ENCODE data around the gene C1QC.
A peak's percentile ranks its signal among the peaks of the same experiment; 100 is the strongest.

C1QC gene

GRCh38 chr1:22643381-22643780 lies at the start of gene C1QC:
Gene C1QC, plus strand, starts transcription at chr1:22643633. Its CDS starts 391 bp downstream, at chr1:22644024.
- no peak for DNase-seq (ENCODE audit: low read depth)

- no peak for DNase-seq (ENCODE audit: low read depth)
Measured at GRCh38 chr1:22594396-22594795, 49.0 kb upstream of the C1QC start.

DNA sequence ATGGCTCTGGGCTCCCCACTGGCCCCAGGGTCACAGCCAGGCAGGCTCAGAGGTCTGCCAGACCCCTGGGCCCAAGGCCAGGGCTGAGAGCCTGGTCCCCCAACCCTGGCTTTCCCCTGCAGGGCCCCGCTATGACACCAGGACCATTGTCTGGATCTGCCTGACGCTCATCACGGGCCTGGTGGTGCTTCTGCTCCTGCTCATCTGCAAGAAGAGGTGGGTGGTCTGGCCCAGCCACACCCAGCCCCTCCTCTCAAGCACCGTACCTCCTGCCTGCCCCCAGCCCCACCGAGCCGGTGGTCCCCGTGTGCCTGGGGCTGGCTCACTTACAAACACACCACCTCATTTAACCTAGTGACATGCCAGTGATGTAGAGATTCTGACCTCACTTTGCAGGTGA lies 48.3 kb upstream of the C1QC start:
- no peak for DNase-seq (ENCODE audit: low read depth)

DNA sequence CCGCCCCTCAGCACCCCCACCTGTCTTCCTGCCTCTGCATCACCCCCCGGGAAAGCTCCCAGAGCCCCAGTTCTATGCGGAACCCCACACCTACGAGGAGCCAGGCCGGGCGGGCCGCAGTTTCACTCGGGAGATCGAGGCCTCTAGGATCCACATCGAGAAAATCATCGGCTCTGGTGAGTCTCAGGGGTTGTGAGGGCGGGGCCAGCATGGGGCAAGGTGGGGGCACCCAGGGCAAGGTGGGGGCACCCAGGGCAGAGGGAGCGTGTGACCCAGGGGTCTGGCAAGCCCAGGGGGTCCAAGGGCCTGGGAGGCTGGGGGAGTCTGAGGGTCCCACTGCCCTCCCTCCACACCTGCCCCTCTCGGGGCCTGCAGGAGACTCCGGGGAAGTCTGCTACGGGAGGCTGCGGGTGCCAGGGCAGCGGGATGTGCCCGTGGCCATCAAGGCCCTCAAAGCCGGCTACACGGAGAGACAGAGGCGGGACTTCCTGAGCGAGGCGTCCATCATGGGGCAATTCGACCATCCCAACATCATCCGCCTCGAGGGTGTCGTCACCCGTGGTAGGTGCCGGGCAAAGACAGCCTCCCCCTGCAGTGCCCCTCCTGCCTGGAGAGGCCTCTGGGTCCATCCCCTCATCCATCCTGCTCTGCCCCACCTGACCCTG lies 46.0 kb upstream of the C1QC start:
- no peak for DNase-seq (ENCODE audit: low read depth)

DNA sequence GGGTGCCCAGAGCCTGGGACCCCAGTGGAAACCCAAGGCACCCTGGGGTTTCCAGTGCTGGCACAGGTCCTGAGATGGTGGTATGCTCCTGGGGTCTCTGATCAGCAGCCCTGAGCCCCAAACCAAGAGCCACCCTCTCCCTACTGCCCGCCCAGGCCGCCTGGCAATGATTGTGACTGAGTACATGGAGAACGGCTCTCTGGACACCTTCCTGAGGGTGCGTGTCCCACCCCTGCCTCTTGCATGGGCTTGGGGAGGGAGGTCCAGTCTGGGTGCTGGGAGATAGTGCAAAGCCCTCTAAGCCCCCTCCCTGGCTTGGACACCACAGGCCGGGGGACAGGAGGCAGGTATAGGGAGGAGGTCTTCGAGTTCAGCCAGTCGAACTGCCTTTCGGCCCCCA lies 45.4 kb upstream of the C1QC start:
- DNase-seq (ENCODE audit: low read depth), result no peak

DNA sequence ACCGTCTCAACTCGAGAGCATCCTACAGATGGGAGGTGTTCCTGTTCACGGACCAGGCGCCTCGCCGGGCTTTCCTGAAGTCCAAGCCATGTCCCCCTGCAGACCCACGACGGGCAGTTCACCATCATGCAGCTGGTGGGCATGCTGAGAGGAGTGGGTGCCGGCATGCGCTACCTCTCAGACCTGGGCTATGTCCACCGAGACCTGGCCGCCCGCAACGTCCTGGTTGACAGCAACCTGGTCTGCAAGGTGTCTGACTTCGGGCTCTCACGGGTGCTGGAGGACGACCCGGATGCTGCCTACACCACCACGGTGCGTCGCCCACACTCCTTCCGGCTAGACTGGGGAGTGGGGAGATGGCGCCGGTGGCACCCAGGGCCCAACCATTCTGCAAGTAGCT lies 44.7 kb upstream of the C1QC start:
- DNase-seq (ENCODE audit: low read depth), result no peak

- no peak for DNase-seq (ENCODE audit: low read depth)
Measured at GRCh38 chr1:22600071-22600816, 43.2 kb upstream of the C1QC start.

DNA sequence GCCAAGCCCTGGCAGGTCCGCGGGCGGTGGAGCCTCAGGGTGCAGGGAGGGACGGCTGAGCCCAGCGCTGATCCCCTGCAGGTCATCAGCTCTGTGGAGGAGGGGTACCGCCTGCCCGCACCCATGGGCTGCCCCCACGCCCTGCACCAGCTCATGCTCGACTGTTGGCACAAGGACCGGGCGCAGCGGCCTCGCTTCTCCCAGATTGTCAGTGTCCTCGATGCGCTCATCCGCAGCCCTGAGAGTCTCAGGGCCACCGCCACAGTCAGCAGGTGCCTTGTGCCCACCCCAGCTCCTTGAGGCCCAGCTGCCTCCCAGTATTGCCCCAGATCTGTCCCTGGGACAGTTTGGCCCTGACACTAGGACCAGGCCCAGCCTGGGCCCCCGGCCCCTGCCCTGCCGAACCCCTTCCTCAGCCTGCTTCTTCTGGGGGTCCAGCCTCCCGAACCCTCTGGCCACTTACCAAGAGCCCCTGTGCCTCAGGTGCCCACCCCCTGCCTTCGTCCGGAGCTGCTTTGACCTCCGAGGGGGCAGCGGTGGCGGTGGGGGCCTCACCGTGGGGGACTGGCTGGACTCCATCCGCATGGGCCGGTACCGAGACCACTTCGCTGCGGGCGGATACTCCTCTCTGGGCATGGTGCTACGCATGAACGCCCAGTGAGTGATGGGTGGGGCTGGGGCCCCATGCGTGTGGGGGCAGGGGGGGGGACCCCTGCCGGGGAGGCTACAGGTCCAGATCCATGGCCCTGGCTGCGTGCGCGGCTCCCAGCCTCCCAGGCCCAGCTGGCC lies 42.4 kb upstream of the C1QC start:
- no peak for DNase-seq (ENCODE audit: low read depth)

GRCh38 chr1:22601610-22602009 lies 41.8 kb upstream of the C1QC start:
- DNase-seq (ENCODE audit: low read depth), result no peak

DNA sequence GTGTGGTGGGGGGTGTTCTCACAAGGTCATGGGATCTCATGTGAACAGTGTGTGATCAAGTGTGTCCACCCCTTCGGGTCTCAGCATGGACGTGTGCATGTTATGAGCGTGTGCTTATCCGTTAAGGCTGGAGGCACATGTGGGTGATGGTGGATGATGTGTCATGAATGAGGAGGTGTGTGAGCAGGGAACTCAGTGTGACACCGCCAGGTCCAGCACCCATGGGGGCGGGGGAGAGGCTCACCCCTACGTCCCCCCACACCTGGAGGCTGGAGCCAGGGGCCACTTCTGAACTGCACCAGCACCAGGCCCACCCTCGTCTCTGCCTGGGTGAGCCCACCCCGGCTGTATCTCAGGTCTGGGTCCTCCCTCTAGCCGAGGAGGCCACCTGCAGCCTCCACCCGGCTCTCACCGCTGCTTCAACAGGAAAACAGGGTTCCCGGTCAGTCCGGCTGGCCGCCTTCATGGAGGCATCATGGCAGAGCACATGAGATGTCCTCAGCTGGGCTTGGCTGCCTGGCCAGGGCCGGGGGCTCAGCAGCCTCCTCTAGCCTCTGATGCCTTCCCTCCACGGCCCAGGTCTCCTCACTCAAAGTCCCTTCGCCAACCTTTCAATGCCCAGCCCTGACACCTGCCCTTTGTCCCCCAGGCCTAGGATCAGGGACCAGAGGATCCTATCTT lies 41.2 kb upstream of the C1QC start:
- no peak for DNase-seq (ENCODE audit: low read depth)

- DNase-seq (ENCODE audit: low read depth), result no peak
Measured at GRCh38 chr1:22606161-22606560, 37.3 kb upstream of the C1QC start.

- no peak for DNase-seq (ENCODE audit: low read depth)
Measured at GRCh38 chr1:22607154-22607553, 36.3 kb upstream of the C1QC start.

GRCh38 chr1:22608361-22608760 lies 35.1 kb upstream of the C1QC start:
- no peak for DNase-seq (ENCODE audit: low read depth)

GRCh38 chr1:22609291-22609690 lies 34.1 kb upstream of the C1QC start:
- DNase-seq (ENCODE audit: low read depth), result no peak

- DNase-seq (ENCODE audit: low read depth), result peak; percentile 16
Measured at GRCh38 chr1:22611530-22611947, 31.9 kb upstream of the C1QC start.

DNA sequence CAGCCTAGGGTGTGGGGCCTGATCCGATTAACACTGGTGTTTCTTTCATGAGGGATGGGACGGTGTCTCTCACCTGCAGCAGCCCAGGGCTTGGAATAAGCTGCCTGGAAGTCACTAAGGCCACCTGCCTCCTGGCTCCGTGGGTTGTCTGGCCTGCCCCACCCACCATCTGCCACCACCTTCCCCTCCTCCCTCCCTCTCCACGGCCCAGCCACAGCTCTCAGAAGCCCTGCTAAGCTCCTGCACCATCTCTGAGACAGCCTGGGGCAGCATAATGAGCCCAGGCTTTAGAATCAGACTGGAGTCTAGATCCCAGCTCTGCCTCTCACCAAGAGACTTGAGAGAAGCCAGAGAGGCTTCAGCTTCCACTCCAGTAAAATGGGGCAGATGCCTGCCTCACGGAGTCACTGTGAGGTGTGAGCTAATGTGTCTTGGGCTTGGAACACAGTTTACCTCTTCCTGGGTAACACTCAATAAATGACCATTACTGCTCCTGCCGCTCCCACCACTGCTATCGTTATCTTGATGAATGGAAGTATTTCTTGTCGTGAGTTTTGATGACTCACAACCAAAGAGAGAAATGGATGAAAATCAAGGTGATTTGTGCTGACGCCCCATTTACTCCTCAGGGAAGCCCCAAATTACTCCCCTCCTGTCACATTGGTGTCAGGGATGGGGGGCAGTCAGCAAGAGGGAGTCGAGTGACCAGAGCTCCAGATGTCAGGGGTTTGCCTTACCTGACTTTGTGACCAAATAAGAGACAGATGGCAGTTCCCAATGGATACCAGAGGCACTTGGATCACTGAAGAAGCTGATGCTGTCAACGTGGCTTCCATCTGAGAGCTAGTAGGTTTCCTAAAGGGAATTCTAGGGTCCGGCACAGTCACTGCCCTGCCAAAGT lies 30.5 kb upstream of the C1QC start:
- DNase-seq (ENCODE audit: low read depth), result no peak

DNA sequence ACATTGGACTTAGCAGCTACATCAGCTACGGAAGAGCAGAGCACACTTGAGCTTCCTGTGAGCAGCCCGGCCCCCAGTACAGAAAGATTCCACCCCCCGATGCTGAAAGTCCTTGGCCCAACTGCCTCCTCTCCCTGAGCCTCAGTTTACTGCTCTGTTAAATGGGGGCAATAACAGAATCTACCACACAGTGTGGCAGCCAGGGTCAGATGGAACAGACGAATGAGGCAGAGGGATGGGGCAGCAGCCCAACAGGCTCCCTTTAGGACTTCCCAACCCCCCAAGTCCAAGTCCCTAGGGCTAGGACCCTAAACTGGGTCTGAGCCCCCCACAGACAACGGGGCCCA lies 29.9 kb upstream of the C1QC start:
- no peak for DNase-seq (ENCODE audit: low read depth)

- no peak for DNase-seq (ENCODE audit: low read depth)
Measured at GRCh38 chr1:22613951-22614350, 29.5 kb upstream of the C1QC start.

DNA sequence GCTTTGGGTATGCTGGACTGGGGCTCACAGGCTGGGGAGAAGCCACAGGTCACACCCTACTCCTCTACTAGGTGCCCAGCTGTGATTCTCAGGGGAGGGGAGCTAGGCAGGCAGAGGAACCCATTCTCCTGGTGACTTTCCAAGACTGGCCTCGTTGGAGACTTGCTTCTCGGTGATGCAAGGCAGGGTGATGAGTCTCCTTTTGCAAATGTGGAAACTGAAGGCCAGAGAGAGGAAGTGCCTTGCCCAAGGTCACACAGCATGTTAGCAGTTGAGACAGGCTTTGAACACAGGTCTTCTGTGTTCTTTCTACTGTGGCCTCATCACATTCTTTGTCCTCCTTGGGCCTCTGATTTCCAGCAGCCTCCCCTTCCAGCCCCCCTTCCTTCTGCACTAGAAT lies 27.5 kb upstream of the C1QC start:
- no peak for DNase-seq (ENCODE audit: low read depth)

DNA sequence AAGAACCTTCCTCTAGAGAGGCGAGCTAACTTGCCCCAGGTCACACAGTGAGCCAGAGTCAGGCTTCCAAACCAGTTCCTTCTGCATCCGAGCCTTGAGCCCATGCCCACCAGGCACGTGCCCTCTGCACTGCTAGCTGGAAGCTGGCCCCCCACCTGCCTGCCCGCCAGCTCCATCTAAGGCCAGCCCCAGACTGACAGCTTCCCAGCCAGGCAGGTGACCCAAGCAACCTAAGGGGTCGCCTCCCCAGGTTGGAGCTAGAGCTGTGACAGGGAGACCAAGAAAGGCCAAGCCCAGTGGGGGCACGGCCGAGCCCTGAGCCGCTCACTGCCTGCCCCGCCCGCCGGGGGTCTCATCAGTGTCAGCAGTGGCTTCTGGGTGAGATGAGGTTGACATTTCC lies 26.9 kb upstream of the C1QC start:
- DNase-seq (ENCODE audit: low read depth), result no peak

GRCh38 chr1:22618056-22618455 lies 25.4 kb upstream of the C1QC start:
- DNase-seq (ENCODE audit: low read depth), result no peak

GRCh38 chr1:22619252-22619651 lies 24.2 kb upstream of the C1QC start:
- no peak for DNase-seq (ENCODE audit: low read depth)
